ENCODE results near the gene UBL5.

Gene UBL5

DNA sequence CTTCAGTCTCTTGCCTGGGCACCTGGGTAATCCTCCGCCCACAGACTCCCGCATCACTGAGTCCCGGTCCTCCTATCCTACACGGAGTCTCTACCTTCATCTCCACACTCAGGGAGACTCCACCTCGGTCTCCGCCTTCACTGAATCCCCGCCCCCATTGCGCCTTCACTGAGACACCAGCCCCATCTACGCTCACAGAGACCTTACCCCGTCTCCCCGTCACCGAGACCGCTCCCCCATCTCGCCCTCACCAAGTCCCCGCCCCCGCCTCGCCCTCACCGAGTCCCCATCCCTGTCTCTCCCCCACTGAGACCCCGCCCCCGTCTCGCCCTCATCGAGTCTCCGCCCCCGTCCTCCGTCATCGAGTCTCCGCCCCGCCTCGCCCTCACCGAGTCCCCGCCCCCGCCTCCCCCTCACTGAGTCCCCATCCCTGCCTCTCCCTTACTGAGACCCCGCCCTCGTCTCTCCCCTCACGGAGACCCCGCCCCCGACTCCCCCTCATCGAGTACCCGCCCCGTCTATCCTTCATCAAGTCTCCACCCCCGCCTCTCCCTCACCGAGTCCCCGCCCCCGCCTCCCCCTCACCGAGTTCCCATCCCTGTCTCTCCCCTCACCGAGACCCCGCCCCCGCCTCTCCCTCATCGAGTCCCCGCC is 36.0 kb upstream of the UBL5 start:
- peak; percentile 64 for DNase-seq (ENCODE audit: insufficient read length, low spot score)
- peak; percentile 86 for FAIRE-seq
- TF ChIP-seq POU2F2 (IDR thresholded peaks at IDR 0.05; ENCODE audit: low read depth, low read length) (no peak), TAF1 (IDR thresholded peaks at IDR 0.05; ENCODE audit: low read depth, low read length) (no peak), POLR2A (IDR thresholded peaks at IDR 0.05; ENCODE audit: low read depth, low read length) (no peak)

DNA sequence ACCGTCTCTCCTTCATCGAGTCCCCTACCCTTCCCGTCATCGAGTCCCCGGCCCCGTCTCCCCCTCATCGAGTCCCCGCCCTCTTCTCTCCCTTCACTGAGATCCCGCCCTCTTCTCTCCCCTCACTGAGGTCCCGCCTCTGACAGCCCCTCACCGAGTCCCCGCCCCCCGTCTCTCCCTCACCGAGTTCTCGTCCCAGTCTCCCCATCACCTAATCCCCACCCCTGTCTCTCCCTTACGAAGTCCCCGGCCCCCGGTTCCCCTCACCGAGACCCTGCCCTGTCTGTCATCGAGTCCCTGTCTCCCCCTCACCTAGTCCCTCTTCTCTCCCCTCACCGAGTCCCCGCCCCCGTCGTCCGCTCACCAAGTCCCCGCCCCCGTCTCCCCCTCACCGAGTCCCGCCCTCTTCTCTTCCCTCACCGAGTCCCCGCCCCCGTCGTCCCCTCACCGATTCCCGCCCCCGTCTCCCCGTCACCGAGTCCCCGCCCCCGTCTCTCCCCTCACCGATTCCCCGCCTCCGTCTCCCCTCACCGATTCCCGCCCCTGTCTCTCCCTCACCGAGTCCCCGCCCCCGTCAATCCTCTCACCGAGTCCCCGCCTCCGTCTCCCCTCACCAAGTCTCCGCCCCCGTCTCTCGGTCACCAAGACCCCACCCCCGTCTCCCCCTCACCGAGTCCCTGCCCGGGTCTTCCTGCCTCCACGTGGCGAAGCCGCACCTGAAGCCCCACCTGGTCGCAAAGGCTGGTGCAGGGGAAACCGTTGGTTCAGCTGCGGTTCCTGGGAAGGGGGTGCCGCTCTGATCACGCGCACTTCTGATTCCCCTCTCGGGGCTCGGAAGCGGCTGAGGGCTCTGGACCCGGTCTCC is 35.3 kb upstream of the UBL5 start:
- TF ChIP-seq POU2F2 (IDR thresholded peaks at IDR 0.05; ENCODE audit: low read depth, low read length) (no peak), TAF1 (IDR thresholded peaks at IDR 0.05; ENCODE audit: low read depth, low read length) (no peak), POLR2AphosphoS5 (IDR thresholded peaks at IDR 0.05; ENCODE audit: low read depth, low read length) (no peak), POLR2A (IDR thresholded peaks at IDR 0.05; ENCODE audit: low read depth, low read length) (no peak), SPI1 (IDR thresholded peaks at IDR 0.05; ENCODE audit: low read depth, low read length) (no peak)
- peak; percentile 67 for DNase-seq (ENCODE audit: insufficient read length, low spot score)
- peak; percentile 88 for FAIRE-seq

DNA sequence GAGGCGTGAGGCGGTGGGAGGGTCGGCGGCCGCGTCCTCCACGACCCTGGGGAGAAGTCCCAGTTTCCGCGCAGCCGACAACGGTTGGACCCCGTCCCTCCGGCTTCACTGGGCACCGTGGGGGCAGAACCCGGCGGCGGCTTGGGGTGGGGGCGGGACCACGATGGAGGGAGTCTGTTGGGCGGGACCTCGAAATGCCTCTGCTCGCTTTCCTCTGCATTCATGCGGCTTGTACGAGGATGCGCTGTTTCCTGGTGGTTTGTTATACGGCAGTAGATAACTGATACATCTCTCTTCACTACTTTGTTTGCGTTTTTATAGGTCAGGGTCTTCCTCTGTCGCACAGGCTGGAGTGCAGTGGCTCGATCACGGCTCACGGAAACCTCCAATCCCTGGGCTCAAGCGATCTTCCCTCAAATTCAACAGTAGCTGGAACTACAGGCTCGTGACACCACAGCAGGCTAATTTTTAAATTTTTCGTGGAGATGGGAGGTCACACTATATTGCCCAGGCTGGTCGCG is 34.6 kb upstream of the UBL5 start:
- TF ChIP-seq POU2F2 (IDR thresholded peaks at IDR 0.05; ENCODE audit: low read depth, low read length), result no peak
- no peak for TF ChIP-seq POLR2AphosphoS5 (IDR thresholded peaks at IDR 0.05; ENCODE audit: low read depth, low read length)
- no peak for TF ChIP-seq POLR2A (IDR thresholded peaks at IDR 0.05; ENCODE audit: low read depth, low read length)
- no peak for TF ChIP-seq PAX5 (IDR thresholded peaks at IDR 0.05; ENCODE audit: insufficient read depth, low read length, severe bottlenecking)
- no peak for TF ChIP-seq SPI1 (IDR thresholded peaks at IDR 0.05; ENCODE audit: low read depth, low read length)
- TF ChIP-seq TAF1 (IDR thresholded peaks at IDR 0.05; ENCODE audit: low read depth, low read length), result no peak
- DNase-seq (ENCODE audit: insufficient read length, low spot score) (no peak), FAIRE-seq (no peak)

DNA sequence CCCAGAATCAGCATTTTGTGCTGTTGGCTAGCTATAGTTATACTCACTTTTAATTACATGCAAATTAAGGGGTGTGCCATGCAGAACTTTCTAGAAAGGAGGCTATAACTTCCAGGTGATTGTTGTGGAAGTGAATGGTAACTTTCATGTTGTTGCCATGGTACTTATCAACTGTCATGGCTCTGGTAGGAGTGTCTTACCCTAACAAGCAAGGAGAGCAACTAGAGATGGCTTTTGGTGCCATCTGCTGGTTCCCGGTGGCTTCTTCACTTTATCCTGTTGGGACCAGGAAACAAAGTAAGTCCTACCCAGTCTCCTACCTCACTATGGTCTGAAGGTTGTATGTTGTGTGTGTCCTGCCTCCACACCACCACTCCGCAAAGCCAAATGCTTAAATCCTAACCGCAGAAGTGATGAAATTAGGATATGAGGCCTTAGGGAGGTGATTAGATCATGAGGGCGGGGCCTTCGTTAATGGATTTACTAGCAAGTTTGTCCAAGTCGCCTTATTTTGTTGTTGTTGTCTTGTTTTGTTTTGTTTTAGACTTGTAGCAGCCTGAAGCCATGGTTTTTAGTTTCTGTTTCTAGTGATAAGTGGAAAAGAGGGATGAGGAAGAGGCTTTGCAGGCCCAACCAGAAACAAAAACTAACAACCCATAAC is 31.5 kb upstream of the UBL5 start:
- TF ChIP-seq TAF1 (IDR thresholded peaks at IDR 0.05; ENCODE audit: low read depth, low read length) (no peak), POLR2A (IDR thresholded peaks at IDR 0.05; ENCODE audit: low read depth, low read length) (no peak), PAX5 (IDR thresholded peaks at IDR 0.05; ENCODE audit: insufficient read depth, low read length, severe bottlenecking) (no peak), POLR2AphosphoS5 (IDR thresholded peaks at IDR 0.05; ENCODE audit: low read depth, low read length) (no peak), SPI1 (IDR thresholded peaks at IDR 0.05; ENCODE audit: low read depth, low read length) (no peak), POU2F2 (IDR thresholded peaks at IDR 0.05; ENCODE audit: low read depth, low read length) (no peak)
- DNase-seq (ENCODE audit: insufficient read length, low spot score) (peak; percentile 38), FAIRE-seq (peak; percentile 94)

DNA sequence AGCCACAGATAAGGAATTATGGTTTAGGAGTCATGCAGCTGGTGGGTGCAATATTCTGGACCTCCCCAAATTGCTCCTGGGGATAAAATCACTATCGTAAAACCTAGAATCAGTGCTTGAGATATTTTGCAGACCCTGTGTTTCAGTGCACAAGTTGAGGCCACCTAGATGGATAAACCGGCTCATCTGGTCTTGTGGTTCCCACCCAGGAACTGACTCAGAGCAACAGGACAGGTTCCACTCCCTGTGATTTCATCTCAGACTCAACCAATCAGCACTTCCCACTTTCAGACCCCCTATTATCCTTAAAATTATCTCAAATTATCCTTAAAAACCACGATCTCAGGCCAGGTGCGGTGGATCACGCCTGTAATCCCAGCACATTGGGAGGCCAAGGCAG is 29.8 kb upstream of the UBL5 start:
- no peak for DNase-seq (ENCODE audit: insufficient read length, low spot score)
- TF ChIP-seq POLR2A (IDR thresholded peaks at IDR 0.05; ENCODE audit: low read depth, low read length), result no peak
- no peak for TF ChIP-seq POLR2AphosphoS5 (IDR thresholded peaks at IDR 0.05; ENCODE audit: low read depth, low read length)
- FAIRE-seq, result no peak

DNA sequence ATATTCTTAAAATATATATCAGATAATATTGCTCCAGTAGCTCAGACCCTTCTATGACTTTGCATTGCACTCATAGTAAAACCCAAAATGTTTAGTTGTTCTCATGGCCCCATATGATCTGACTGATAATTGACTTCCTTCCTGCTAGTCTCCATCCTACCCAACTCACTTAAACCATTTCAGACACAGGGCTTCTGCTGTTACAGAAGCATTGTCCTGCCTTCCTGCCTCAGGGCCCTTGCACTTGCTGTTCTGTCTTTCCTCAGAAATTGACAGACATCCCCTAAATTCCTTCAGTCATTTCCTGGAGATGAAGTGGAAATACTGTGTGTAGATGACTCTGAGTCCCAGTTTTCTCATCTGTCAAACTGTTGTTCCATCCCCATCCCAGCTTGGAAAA is 28.6 kb upstream of the UBL5 start:
- DNase-seq (ENCODE audit: insufficient read length, low spot score) (no peak), FAIRE-seq (no peak)
- TF ChIP-seq TAF1 (IDR thresholded peaks at IDR 0.05; ENCODE audit: low read depth, low read length) (no peak), POLR2A (IDR thresholded peaks at IDR 0.05; ENCODE audit: low read depth, low read length) (no peak), POLR2AphosphoS5 (IDR thresholded peaks at IDR 0.05; ENCODE audit: low read depth, low read length) (no peak), POU2F2 (IDR thresholded peaks at IDR 0.05; ENCODE audit: low read depth, low read length) (no peak), PAX5 (IDR thresholded peaks at IDR 0.05; ENCODE audit: insufficient read depth, low read length, severe bottlenecking) (no peak), SPI1 (IDR thresholded peaks at IDR 0.05; ENCODE audit: low read depth, low read length) (no peak)

DNA sequence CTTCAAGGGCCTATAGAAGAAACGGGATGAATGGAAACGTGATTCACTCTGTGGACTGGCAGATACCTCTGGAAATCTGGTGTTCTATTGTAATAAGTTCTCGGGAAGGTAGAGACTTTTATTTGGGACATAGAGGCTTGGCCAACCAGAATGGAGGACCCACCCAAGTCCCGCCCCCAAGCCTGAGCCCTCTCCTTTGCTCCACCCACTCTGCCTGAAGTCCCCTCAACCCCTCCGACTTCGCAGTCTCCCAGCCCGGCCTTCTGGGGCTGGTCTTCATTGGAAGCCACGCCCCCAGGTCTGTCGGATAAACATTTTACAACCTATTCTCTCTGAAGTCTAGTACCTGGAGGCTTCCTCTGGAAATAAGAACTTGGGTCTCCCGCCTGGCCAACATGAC is 25.7 kb upstream of the UBL5 start:
- DNase-seq (ENCODE audit: insufficient read length, low spot score), result no peak
- no peak for FAIRE-seq
- TF ChIP-seq PAX5 (IDR thresholded peaks at IDR 0.05; ENCODE audit: insufficient read depth, low read length, severe bottlenecking) (no peak), POLR2AphosphoS5 (IDR thresholded peaks at IDR 0.05; ENCODE audit: low read depth, low read length) (no peak), SPI1 (IDR thresholded peaks at IDR 0.05; ENCODE audit: low read depth, low read length) (no peak)

DNA sequence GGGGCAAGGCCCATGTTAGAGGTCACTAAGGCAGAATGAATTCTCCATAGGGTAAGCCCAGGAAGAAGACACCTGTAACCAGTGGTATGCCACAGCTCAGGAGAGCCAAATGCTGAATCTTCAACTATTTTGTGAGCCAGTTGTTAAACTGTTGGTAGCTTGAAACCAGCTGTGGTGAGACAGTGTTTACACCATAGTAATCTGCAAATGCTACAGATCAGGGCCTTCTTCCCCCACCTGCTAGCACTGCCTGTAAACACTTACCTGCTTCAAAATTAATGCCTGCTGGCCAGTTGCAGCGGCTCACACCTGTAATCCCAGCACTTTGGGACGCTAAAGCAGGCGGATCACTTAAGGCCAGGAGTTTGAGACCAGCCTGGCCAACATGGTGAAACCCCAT is 20.9 kb upstream of the UBL5 start:
- DNase-seq (ENCODE audit: insufficient read length, low spot score) (no peak), FAIRE-seq (no peak)
- TF ChIP-seq TAF1 (IDR thresholded peaks at IDR 0.05; ENCODE audit: low read depth, low read length) (no peak), POLR2A (IDR thresholded peaks at IDR 0.05; ENCODE audit: low read depth, low read length) (no peak), SPI1 (IDR thresholded peaks at IDR 0.05; ENCODE audit: low read depth, low read length) (no peak), POLR2AphosphoS5 (IDR thresholded peaks at IDR 0.05; ENCODE audit: low read depth, low read length) (no peak)

DNA sequence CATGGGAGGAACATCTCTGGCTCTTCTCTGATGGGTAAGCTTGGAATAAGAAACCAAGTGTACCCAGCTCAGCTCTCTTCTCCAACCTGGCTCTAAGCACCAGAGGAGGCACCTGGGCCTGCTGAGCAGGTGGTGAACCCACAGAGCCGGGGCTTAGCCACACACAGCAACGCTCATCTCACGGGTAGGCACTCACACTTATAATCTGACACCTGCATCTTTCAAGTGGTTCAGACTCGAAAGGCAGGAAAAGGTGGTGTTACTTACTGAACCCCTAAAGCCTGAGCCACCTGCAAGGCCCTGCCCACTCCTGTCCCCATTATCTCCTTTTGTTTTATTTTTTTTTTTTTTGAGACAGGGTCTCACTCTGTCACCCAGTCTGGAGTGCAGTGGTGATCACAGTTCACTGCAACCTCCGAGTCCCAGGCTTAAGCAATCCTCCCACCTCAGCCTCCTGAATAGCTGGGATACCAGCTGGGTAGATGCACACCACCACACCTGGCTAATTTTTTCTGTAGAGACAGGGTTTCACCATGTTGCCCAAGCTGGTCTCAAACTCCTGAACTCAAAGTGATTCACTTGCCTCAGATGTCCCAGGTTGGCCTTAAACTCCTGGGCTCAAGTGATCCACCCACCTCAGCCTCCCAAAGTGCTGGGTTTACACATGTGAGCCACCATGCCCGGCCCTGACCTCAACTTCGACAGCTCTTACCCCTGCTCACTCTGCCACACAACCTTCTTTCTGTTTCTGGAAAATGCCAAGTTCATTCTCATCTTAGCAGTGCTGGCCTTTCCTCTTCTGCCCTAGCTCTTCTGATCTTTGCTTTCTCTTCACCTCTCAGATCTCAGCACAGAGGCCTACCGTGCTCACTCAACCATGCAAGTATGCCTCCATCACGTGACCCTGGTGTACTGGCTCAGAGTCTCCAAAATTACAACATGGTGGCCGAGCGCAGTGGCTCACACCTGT is 18.6 kb upstream of the UBL5 start:
- FAIRE-seq (no peak), DNase-seq (ENCODE audit: insufficient read length, low spot score) (no peak)

More for the DNA sequence above, 18.6 kb upstream of the UBL5 start:
- TF ChIP-seq POU2F2 (IDR thresholded peaks at IDR 0.05; ENCODE audit: low read depth, low read length), result no peak
- no peak for TF ChIP-seq PAX5 (IDR thresholded peaks at IDR 0.05; ENCODE audit: insufficient read depth, low read length, severe bottlenecking)
- TF ChIP-seq POLR2A (IDR thresholded peaks at IDR 0.05; ENCODE audit: low read depth, low read length), result no peak
- no peak for TF ChIP-seq TAF1 (IDR thresholded peaks at IDR 0.05; ENCODE audit: low read depth, low read length)
- TF ChIP-seq SPI1 (IDR thresholded peaks at IDR 0.05; ENCODE audit: low read depth, low read length), result no peak
- no peak for TF ChIP-seq POLR2AphosphoS5 (IDR thresholded peaks at IDR 0.05; ENCODE audit: low read depth, low read length)

All from GM12891 (cell line).